Middle frontal gyrus (tissue), 1 donor: Measurements from ENCODE around the gene BHLHE23.

Source experiments
- DNase-seq: peaks from one replicate; pipeline ENCODE4 v3.0.0-alpha.2; 2015; ENCODE audit warnings: low spot score; ENCODE audit errors: extremely low spot score

The BHLHE23 gene

GRCh38 chr20:63026582-63027165, 19.9 kb upstream of the BHLHE23 start:
- no peak for DNase-seq

- DNase-seq: no peak
These were observed 19.0 kb upstream of the BHLHE23 start for GRCh38 chr20:63025534-63026331.

- no peak for DNase-seq
These were observed 18.0 kb upstream of the BHLHE23 start for GRCh38 chr20:63024573-63025392.

GRCh38 chr20:63023936-63024571, 17.3 kb upstream of the BHLHE23 start:
- DNase-seq: no peak

- DNase-seq: no peak
These were observed 16.5 kb upstream of the BHLHE23 start for GRCh38 chr20:63023071-63023935.

- DNase-seq: no peak
These were observed 15.7 kb upstream of the BHLHE23 start for GRCh38 chr20:63022501-63022900.

- no peak for DNase-seq
These were observed 14.9 kb upstream of the BHLHE23 start for GRCh38 chr20:63021356-63022321.

GRCh38 chr20:63020681-63021080, 13.9 kb upstream of the BHLHE23 start:
- DNase-seq: no peak

- DNase-seq: no peak
These were observed 11.2 kb upstream of the BHLHE23 start for GRCh38 chr20:63017826-63018411.

GRCh38 chr20:63017076-63017825, 10.5 kb upstream of the BHLHE23 start:
- no peak for DNase-seq

- DNase-seq: no peak
These were observed 9.8 kb upstream of the BHLHE23 start for GRCh38 chr20:63016514-63017075.

GRCh38 chr20:63015662-63016361, 9.0 kb upstream of the BHLHE23 start:
- DNase-seq: no peak

GRCh38 chr20:63015147-63015661, 8.4 kb upstream of the BHLHE23 start:
- DNase-seq: no peak

GRCh38 chr20:63014710-63015109, 7.9 kb upstream of the BHLHE23 start:
- no peak for DNase-seq

- DNase-seq: no peak
These were observed 7.5 kb upstream of the BHLHE23 start for GRCh38 chr20:63014287-63014686.

GRCh38 chr20:63013207-63013606, 6.4 kb upstream of the BHLHE23 start:
- no peak for DNase-seq

GRCh38 chr20:63011798-63012197, 5.0 kb upstream of the BHLHE23 start:
- DNase-seq: no peak
